Measurements from ENCODE around the gene DEFB121. TPM values are rescaled to one million over a fixed set of nuclear protein-coding genes. Genes with fewer than 3 reads are reported as not detected.

The DEFB121 gene
- total RNA-seq, 1 experiment from 2014 or later = not detected

- H3K27ac Mint-ChIP-seq (ENCODE audit: unreplicated experiment) = no peak overlapping the region
- no peak overlapping the region for H3K4me3 Mint-ChIP-seq (ENCODE audit: low read depth, unreplicated experiment)
- peaks cover 54% of the 10 kb centered on the region for H3K27me3 Mint-ChIP-seq (ENCODE audit: unreplicated experiment)
- TF ChIP-seq CTCF (IDR thresholded peaks at IDR 0.05; ENCODE audit: unreplicated experiment) = no peak
- no peaks in the 10 kb centered on the region for H3K36me3 Mint-ChIP-seq (ENCODE audit: insufficient read depth, unreplicated experiment)
- CTCF ChIA-PET = no interaction called here
- H3K4me1 Mint-ChIP-seq (ENCODE audit: low read depth, unreplicated experiment) = no peaks in the 10 kb centered on the region
- BruUV-seq (replicated peaks) = no TSS peak
- intact Hi-C loops (cut with micrococcal nuclease; ENCODE audit: unreplicated experiment) = loop anchor here (5.0 kb wide), 1 partner anchor 37 kb away; no protein-coding TSS in a partner anchor
- no peaks in the 10 kb centered on the region for H3K9me3 Mint-ChIP-seq (ENCODE audit: low read depth, unreplicated experiment)
- no peak for DNase-seq
These were observed 4.0 kb upstream of the DEFB121 start for GRCh38 chr20:31410011-31410410.

- no TSS peak for BruUV-seq (replicated peaks)
- no peak for DNase-seq
- intact Hi-C loops (cut with micrococcal nuclease; ENCODE audit: unreplicated experiment) = no loop called here
- Mint-ChIP-seq H3K36me3 (ENCODE audit: insufficient read depth, unreplicated experiment) (no peaks in the 10 kb centered on the region), H3K27me3 (ENCODE audit: unreplicated experiment) (peaks cover 15% of the 10 kb centered on the region), H3K4me3 (ENCODE audit: low read depth, unreplicated experiment) (no peak overlapping the region), H3K27ac (ENCODE audit: unreplicated experiment) (no peak overlapping the region), H3K9me3 (ENCODE audit: low read depth, unreplicated experiment) (no peaks in the 10 kb centered on the region), H3K4me1 (ENCODE audit: low read depth, unreplicated experiment) (no peaks in the 10 kb centered on the region)
- CTCF ChIA-PET = interaction anchor here (0.8 kb wide), 1 partner anchor 144 kb away, joined by 3 read pairs; no protein-coding TSS in a partner anchor
- TF ChIP-seq CTCF (IDR thresholded peaks at IDR 0.05; ENCODE audit: unreplicated experiment) = no peak
These were observed 2.1 kb downstream of the DEFB121 start for GRCh38 chr20:31403886-31404285.

- H3K4me1 Mint-ChIP-seq (ENCODE audit: low read depth, unreplicated experiment) = no peaks in the 10 kb centered on the region
- intact Hi-C loops (cut with micrococcal nuclease; ENCODE audit: unreplicated experiment) = no loop called here
- no peak for TF ChIP-seq CTCF (IDR thresholded peaks at IDR 0.05; ENCODE audit: unreplicated experiment)
- H3K4me3 Mint-ChIP-seq (ENCODE audit: low read depth, unreplicated experiment) = no peak overlapping the region
- H3K27me3 Mint-ChIP-seq (ENCODE audit: unreplicated experiment) = peaks cover 74% of the 10 kb centered on the region
- no peaks in the 10 kb centered on the region for H3K9me3 Mint-ChIP-seq (ENCODE audit: low read depth, unreplicated experiment)
- BruUV-seq (replicated peaks) = no TSS peak
- H3K36me3 Mint-ChIP-seq (ENCODE audit: insufficient read depth, unreplicated experiment) = no peaks in the 10 kb centered on the region
- no peak overlapping the region for H3K27ac Mint-ChIP-seq (ENCODE audit: unreplicated experiment)
- no peak for DNase-seq
- CTCF ChIA-PET = no interaction called here
These were observed 11.1 kb downstream of the DEFB121 start for GRCh38 chr20:31394900-31395299.

GRCh38 chr20:31392836-31393235, 13.2 kb downstream of the DEFB121 start:
- CTCF ChIA-PET = interaction anchor here (0.6 kb wide), 1 partner anchor 137 kb away, joined by 4 read pairs; no protein-coding TSS in a partner anchor
- H3K36me3 Mint-ChIP-seq (ENCODE audit: insufficient read depth, unreplicated experiment) = no peaks in the 10 kb centered on the region
- no peak for DNase-seq
- intact Hi-C loops (cut with micrococcal nuclease; ENCODE audit: unreplicated experiment) = no loop called here
- H3K9me3 Mint-ChIP-seq (ENCODE audit: low read depth, unreplicated experiment) = no peaks in the 10 kb centered on the region
- peaks cover 83% of the 10 kb centered on the region for H3K27me3 Mint-ChIP-seq (ENCODE audit: unreplicated experiment)
- H3K4me3 Mint-ChIP-seq (ENCODE audit: low read depth, unreplicated experiment) = no peak overlapping the region
- no peak for TF ChIP-seq CTCF (IDR thresholded peaks at IDR 0.05; ENCODE audit: unreplicated experiment)
- H3K27ac Mint-ChIP-seq (ENCODE audit: unreplicated experiment) = no peak overlapping the region
- H3K4me1 Mint-ChIP-seq (ENCODE audit: low read depth, unreplicated experiment) = no peaks in the 10 kb centered on the region
- BruUV-seq (replicated peaks) = no TSS peak

All from Calu3 (cell line).